ENCODE data around the gene RIT2. TPM values are rescaled to one million over a fixed set of nuclear protein-coding genes. Genes with fewer than 3 reads are reported as not detected.

The RIT2 gene
- total RNA-seq, 1 donor from 2014 or later = not detected

DNA sequence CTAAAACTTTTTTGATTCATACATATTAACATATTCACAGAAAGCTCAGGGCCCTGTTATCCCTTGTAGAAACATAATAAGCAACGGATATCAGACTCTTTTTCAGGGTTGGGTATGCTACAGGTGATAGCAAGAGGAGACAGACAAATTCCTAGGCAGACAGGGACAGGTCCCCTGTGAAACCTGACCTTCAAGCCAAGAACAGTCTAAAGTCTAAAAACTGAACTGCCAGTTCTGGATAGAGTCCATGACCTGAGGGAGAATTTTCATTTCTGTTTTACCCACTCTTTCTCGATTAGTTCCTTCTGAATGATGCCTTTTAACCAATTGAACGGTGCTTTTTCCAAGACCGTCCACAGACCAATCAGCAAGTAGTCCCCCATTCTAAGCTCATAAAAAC is 54.2 kb downstream of the RIT2 start:
- Mint-ChIP-seq H3K27ac (no peak overlapping the region), H3K4me3 (no peak overlapping the region), H3K36me3 (ENCODE audit: low read depth) (no peaks in the 10 kb centered on the region), H3K4me1 (no peaks in the 10 kb centered on the region), H3K27me3 (no peaks in the 10 kb centered on the region), H3K9me3 (peaks cover 3% of the 10 kb centered on the region)
- intact Hi-C loops (cut with micrococcal nuclease) = no loop called here
- POLR2A ChIA-PET = no interaction called here
- DNase-seq (no peak), ATAC-seq (ENCODE audit: low read depth) (no peak)
- no peak for TF ChIP-seq CTCF (IDR thresholded peaks at IDR 0.05)
- CTCF ChIA-PET = no interaction called here

- ATAC-seq (ENCODE audit: low read depth) = no peak
- no peaks in the 10 kb centered on the region for H3K4me1 Mint-ChIP-seq
- H3K9me3 Mint-ChIP-seq = no peaks in the 10 kb centered on the region
- TF ChIP-seq CTCF (IDR thresholded peaks at IDR 0.05) = no peak
- no peaks in the 10 kb centered on the region for H3K36me3 Mint-ChIP-seq (ENCODE audit: low read depth)
- H3K27me3 Mint-ChIP-seq = no peaks in the 10 kb centered on the region
- no peak for DNase-seq
- POLR2A ChIA-PET = no interaction called here
- no peak overlapping the region for H3K27ac Mint-ChIP-seq
- no peak overlapping the region for H3K4me3 Mint-ChIP-seq
- CTCF ChIA-PET = no interaction called here
- intact Hi-C loops (cut with micrococcal nuclease) = no loop called here
Measured at GRCh38 chr18:43060020-43060419, 55.5 kb downstream of the RIT2 start.

DNA sequence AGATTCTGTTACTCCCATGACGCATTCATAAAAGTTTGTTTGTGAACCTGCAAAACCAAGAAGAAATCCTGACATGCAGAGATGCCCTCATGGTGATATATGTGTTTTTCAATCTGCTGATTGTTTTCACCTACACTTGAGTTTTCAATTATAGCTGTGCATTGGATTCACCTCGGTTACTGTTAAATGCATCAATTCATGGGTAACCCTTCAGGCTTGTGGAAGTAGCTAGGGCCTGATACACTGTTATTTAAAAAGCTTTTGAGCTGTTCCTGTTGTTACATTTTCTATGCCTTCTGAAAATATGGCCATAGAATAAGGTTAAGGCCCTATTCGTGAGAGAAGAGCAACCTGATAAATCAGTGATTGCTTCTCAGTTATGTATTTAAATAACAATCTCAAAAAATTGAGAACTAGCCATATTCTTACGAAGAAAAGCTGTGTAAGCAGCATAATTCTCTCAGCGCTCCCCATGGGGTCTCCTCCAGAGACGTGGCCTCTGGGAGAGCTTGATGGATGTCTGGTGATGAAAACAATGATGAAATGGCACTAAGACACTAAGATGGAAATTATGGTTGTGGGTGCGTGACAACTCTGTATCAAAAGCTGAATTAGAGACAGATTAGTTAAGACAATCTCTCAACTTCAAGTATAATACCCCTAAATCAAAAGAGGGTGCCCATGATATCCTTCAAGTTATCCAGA is 60.5 kb downstream of the RIT2 start:
- POLR2A ChIA-PET = no interaction called here
- DNase-seq (no peak), ATAC-seq (ENCODE audit: low read depth) (no peak)
- no peak for TF ChIP-seq CTCF (IDR thresholded peaks at IDR 0.05)
- CTCF ChIA-PET = no interaction called here
- Mint-ChIP-seq H3K36me3 (ENCODE audit: low read depth) (no peaks in the 10 kb centered on the region), H3K4me3 (no peak overlapping the region), H3K9me3 (no peaks in the 10 kb centered on the region), H3K4me1 (no peaks in the 10 kb centered on the region), H3K27ac (no peak overlapping the region), H3K27me3 (no peaks in the 10 kb centered on the region)
- intact Hi-C loops (cut with micrococcal nuclease) = no loop called here

DNA sequence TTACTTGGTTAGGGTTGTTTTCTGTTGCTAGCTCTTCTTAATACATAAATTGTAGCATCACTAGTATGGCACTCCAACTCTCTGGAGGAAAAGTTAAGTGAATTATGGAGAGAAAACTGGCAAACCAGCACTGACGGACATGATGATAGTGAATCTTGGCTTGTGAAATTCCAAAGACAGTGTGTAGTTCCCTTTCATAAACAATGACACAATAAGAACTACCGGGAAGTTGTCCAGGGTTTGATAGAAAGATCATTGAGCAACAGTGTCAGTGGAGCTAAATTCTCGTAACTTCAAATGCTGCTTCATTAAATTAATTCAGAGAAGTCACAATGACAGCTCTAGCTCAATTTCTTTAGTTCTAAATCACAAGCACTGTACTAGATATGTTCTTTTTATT is 66.5 kb downstream of the RIT2 start:
- no peak for ATAC-seq (ENCODE audit: low read depth)
- intact Hi-C loops (cut with micrococcal nuclease) = no loop called here

DNA sequence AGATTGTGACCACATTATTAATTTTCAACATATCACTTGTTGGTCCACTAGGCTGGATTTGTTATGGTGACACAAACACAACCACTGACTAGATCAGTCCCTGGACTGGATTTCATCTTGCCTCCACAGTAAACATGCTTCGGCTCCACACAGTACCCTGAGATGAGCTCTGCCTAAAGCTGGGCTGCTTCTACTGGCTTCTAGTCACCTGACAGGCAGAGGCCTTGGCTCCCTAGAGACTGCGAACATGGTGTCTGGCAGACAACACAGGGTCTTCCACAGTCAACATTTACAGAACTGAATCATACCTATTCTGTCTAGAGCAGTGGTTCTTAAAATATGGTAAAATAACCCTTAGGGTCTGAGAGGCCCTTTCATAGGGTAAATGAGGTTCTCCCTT is 69.2 kb downstream of the RIT2 start:
- Mint-ChIP-seq H3K36me3 (ENCODE audit: low read depth) (no peaks in the 10 kb centered on the region), H3K27me3 (no peaks in the 10 kb centered on the region), H3K9me3 (peaks cover 3% of the 10 kb centered on the region), H3K4me3 (no peak overlapping the region), H3K4me1 (no peaks in the 10 kb centered on the region), H3K27ac (no peak overlapping the region)
- POLR2A ChIA-PET = no interaction called here
- no peak for TF ChIP-seq CTCF (IDR thresholded peaks at IDR 0.05)
- intact Hi-C loops (cut with micrococcal nuclease) = no loop called here
- ATAC-seq (ENCODE audit: low read depth) (no peak), DNase-seq (no peak)
- CTCF ChIA-PET = no interaction called here

More for the DNA sequence above, 66.5 kb downstream of the RIT2 start:
- Mint-ChIP-seq H3K27me3 (no peaks in the 10 kb centered on the region), H3K9me3 (peaks cover 3% of the 10 kb centered on the region), H3K36me3 (ENCODE audit: low read depth) (no peaks in the 10 kb centered on the region), H3K27ac (no peak overlapping the region), H3K4me3 (no peak overlapping the region), H3K4me1 (no peaks in the 10 kb centered on the region)
- DNase-seq = no peak
- TF ChIP-seq CTCF (IDR thresholded peaks at IDR 0.05) = no peak
- ChIA-PET CTCF (no interaction called here), POLR2A (no interaction called here)

Measured in activated B cell treated with CpG ODN at 0.5 μM for 24 hours (primary cell).